Caco-2 (cell line): ENCODE results near the gene TAAR1. TPM values are rescaled to one million over a fixed set of nuclear protein-coding genes. Genes with fewer than 3 reads are reported as not detected.

ENCODE experiments used
- BruUV-seq: library from RNA; stranded (reverse); fragments of 400-500 nt; replicated peaks from 2 replicates; lab custom pipeline; 2021; lab: Mats Ljungman, UMichigan
- CTCF ChIA-PET: fragments of 300-600 bp; sonication (Branson Sonifier 250); formaldehyde crosslinking; loops from one replicate; lab custom pipeline; 2022; ENCODE audit warnings: antibody characterized with exemption; lab: Charles Lee
- POLR2A ChIA-PET: fragments of 300-600 bp; sonication (Branson Sonifier 250); formaldehyde crosslinking; loops from one replicate; lab custom pipeline; 2022; ENCODE audit warnings: antibody characterized with exemption; lab: Charles Lee
- DNase-seq, 2 experiments: peaks; one replicate each; pipeline versions ENCODE4 v3.0.0 to v3.0.0-alpha.2; 2020 to 2022
- H3K27me3 ChIP-seq: replicated peaks from 2 replicates; pipeline ENCODE4 v1.6.0; 2011; ENCODE audit warnings: low read length; ENCODE audit not compliant: control insufficient read depth, insufficient read depth
- H3K36me3 ChIP-seq: 2 replicates; pipeline ENCODE4 v1.5.1; 2011; ENCODE audit warnings: low read length; ENCODE audit not compliant: control insufficient read depth, insufficient read depth
- H3K4me1 ChIP-seq: fragments of 250-450 bp; sonication (Bioruptor Pico); 2 replicates; pipeline ENCODE4 v1.5.1; 2020; ENCODE audit warnings: mild to moderate bottlenecking
- H3K4me3 ChIP-seq: 2 replicates; pipeline ENCODE4 v1.5.1; 2011; ENCODE audit warnings: low read depth, mild to moderate bottlenecking, control low read depth, low read length
- H3K9me3 ChIP-seq: fragments of 250-450 bp; sonication (Bioruptor Pico); 2 replicates; pipeline ENCODE4 v1.5.1; 2020; ENCODE audit warnings: mild to moderate bottlenecking, moderate library complexity
- H3K27ac Mint-ChIP-seq: one replicate; pipeline ENCODE4 v1.8.0; 2022; ENCODE audit warnings: mixed read lengths; ENCODE audit not compliant: unreplicated experiment
- H3K27me3 Mint-ChIP-seq: one replicate; pipeline ENCODE4 v1.8.0; 2022; ENCODE audit warnings: mixed read lengths; ENCODE audit not compliant: insufficient read depth, unreplicated experiment
- H3K36me3 Mint-ChIP-seq: one replicate; pipeline ENCODE4 v1.8.0; 2022; ENCODE audit warnings: mild to moderate bottlenecking, mixed read lengths; ENCODE audit not compliant: insufficient read depth, unreplicated experiment
- H3K4me1 Mint-ChIP-seq: one replicate; pipeline ENCODE4 v1.8.0; 2022; ENCODE audit warnings: low read depth, mixed read lengths; ENCODE audit not compliant: unreplicated experiment
- H3K4me3 Mint-ChIP-seq: one replicate; pipeline ENCODE4 v1.8.0; 2022; ENCODE audit warnings: mild to moderate bottlenecking, moderate library complexity, mixed read lengths; ENCODE audit not compliant: unreplicated experiment
- H3K9me3 Mint-ChIP-seq: one replicate; pipeline ENCODE4 v1.8.0; 2022; ENCODE audit warnings: mixed read lengths; ENCODE audit not compliant: unreplicated experiment
- CTCF ChIP-seq, 2 experiments: fragments of 200-600 bp in 1 of 2; IDR thresholded peaks; 1 replicate in 1 of 2; 2 replicates in 1 of 2; pipeline versions ENCODE4 v1.5.1 to v1.8.0; 2011 to 2022; ENCODE audit warnings: antibody characterized with exemption in 1 of 2, control low read depth in 1 of 2, inconsistent platforms in 1 of 2, low read depth in 1 of 2, low read length in 1 of 2, mild to moderate bottlenecking in 1 of 2, moderate library complexity in 1 of 2; ENCODE audit not compliant: insufficient read depth in 1 of 2, severe bottlenecking in 1 of 2, unreplicated experiment in 1 of 2
- intact Hi-C: fragments of 100-400 bp; cut with micrococcal nuclease; formaldehyde crosslinking; loops from one replicate; pipeline ENCODE4 v1.10.0; 2022; ENCODE audit not compliant: unreplicated experiment
- total RNA-seq: library from RNA; stranded (reverse); gene quantifications from 2 replicates; pipeline ENCODE4 v1.2.3, GENCODE V29; 2022

The TAAR1 gene
- total RNA-seq, 1 experiment from 2014 or later, result not detected

GRCh38 chr6:132623106-132623845 is 35.7 kb downstream of the TAAR1 start:
- intact Hi-C loops, result no loop called here
- TF ChIP-seq CTCF (IDR thresholded peaks at IDR 0.05; ENCODE audit: insufficient read depth in 1 of 2, low read depth in 1 of 2, low read length in 1 of 2, severe bottlenecking in 1 of 2, unreplicated experiment in 1 of 2), result no peak
- H3K9me3 Mint-ChIP-seq, result peaks cover 5% of the 10 kb centered on the region
- Histone ChIP-seq H3K9me3 (no peaks in the 10 kb centered on the region), H3K4me3 (no peak overlapping the region), H3K4me1 (no peaks in the 10 kb centered on the region), H3K36me3 (no peaks in the 10 kb centered on the region), H3K27me3 (no peaks in the 10 kb centered on the region)
- ChIA-PET CTCF (interaction anchor here (0.6 to 0.9 kb wide), 2 partner anchors 92 to 636 kb away, joined by 3 read pairs; no protein-coding TSS in a partner anchor), POLR2A (no interaction called here)
- no peak overlapping the region for H3K4me3 Mint-ChIP-seq
- BruUV-seq, result no TSS peak
- no peak overlapping the region for H3K27ac Mint-ChIP-seq
- no peaks in the 10 kb centered on the region for H3K27me3 Mint-ChIP-seq
- peaks cover 7% of the 10 kb centered on the region for H3K4me1 Mint-ChIP-seq
- DNase-seq, result no peak
- no peaks in the 10 kb centered on the region for H3K36me3 Mint-ChIP-seq

- Histone ChIP-seq H3K4me3 (no peak overlapping the region), H3K36me3 (no peaks in the 10 kb centered on the region), H3K27me3 (no peaks in the 10 kb centered on the region), H3K9me3 (no peaks in the 10 kb centered on the region), H3K4me1 (peaks cover 21% of the 10 kb centered on the region)
- TF ChIP-seq CTCF (IDR thresholded peaks at IDR 0.05; ENCODE audit: insufficient read depth in 1 of 2, low read depth in 1 of 2, low read length in 1 of 2, severe bottlenecking in 1 of 2, unreplicated experiment in 1 of 2), result no peak
- intact Hi-C loops, result no loop called here
- no peaks in the 10 kb centered on the region for H3K27me3 Mint-ChIP-seq
- no peak overlapping the region for H3K27ac Mint-ChIP-seq
- no peaks in the 10 kb centered on the region for H3K36me3 Mint-ChIP-seq
- CTCF ChIA-PET, result no interaction called here
- POLR2A ChIA-PET, result no interaction called here
- H3K9me3 Mint-ChIP-seq, result no peaks in the 10 kb centered on the region
- no TSS peak for BruUV-seq
- no peak overlapping the region for H3K4me3 Mint-ChIP-seq
- no peak for DNase-seq
- peaks cover 12% of the 10 kb centered on the region for H3K4me1 Mint-ChIP-seq
Observed at GRCh38 chr6:132616677-132617076, 42.3 kb downstream of the TAAR1 start.

- H3K36me3 Mint-ChIP-seq, result no peaks in the 10 kb centered on the region
- no TSS peak for BruUV-seq
- no peaks in the 10 kb centered on the region for H3K9me3 Mint-ChIP-seq
- ChIA-PET POLR2A (no interaction called here), CTCF (no interaction called here)
- Histone ChIP-seq H3K4me3 (no peak overlapping the region), H3K27me3 (no peaks in the 10 kb centered on the region), H3K36me3 (no peaks in the 10 kb centered on the region), H3K9me3 (no peaks in the 10 kb centered on the region), H3K4me1 (peaks cover 24% of the 10 kb centered on the region)
- no peak for DNase-seq
- peak overlapping the region; percentile 70 for H3K27ac Mint-ChIP-seq
- intact Hi-C loops, result no loop called here
- H3K4me1 Mint-ChIP-seq, result peaks cover 24% of the 10 kb centered on the region
- no peak for TF ChIP-seq CTCF (IDR thresholded peaks at IDR 0.05; ENCODE audit: insufficient read depth in 1 of 2, low read depth in 1 of 2, low read length in 1 of 2, severe bottlenecking in 1 of 2, unreplicated experiment in 1 of 2)
- H3K4me3 Mint-ChIP-seq, result no peak overlapping the region
- no peaks in the 10 kb centered on the region for H3K27me3 Mint-ChIP-seq
Observed at GRCh38 chr6:132614554-132614953, 44.4 kb downstream of the TAAR1 start.
